GM21528 (cell line): ENCODE data around the gene EHD3.
A peak's percentile ranks its signal among the peaks of the same experiment; 100 is the strongest.

Experiments used
- ATAC-seq: cut with Tn5 transposase; IDR thresholded peaks from one replicate; pipeline ENCODE4 v1.9.1; 2021; ENCODE audit warnings: mild to moderate bottlenecking, moderate library complexity; ENCODE audit not compliant: unreplicated experiment, low FRiP score

The EHD3 gene

DNA sequence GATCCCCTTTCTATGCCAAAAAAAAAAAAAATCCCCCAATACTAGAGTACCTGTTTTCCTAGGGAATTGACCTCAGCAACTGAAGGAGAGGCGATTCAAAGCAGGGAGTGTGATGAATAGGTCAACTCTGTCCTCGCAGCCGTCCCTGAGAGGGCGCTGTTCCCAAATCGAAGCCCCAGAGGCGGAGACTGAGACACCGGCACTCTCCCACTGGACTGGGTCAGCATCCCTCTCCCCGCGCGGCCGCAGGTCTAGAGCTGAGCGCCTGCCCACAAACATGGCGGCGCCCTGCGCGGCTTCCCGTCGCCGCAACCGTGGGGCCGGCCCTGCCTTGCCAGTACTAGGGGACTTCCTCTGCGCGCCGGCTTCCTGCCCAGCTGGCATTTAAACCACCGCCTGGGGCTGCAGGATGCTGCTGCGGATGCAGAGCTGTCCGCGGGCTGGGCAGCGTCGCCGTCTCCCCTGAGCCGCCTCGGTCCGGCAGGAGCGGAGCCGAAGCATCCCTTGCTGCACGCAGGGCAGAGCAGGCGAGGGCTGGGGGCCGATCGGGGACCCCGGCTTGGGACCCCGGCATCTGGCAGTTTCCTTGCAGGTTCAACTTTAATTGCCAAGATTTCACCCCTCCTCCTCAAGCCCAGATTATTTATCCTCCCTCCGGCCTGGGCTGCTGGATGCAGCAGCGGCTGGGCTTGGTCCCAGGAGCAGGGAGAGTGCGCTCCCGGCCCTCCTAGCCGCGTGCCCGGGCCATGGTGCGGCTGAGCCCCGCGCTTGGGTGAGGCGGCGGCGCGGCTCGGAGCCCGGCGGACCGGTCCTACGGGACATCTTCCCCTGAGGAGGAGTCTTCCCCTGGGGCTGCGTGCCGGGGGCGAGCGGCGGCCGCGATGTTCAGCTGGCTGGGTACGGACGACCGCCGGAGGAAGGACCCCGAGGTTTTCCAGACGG, at the start of gene EHD3:
TSS of gene EHD3 (plus strand) at position 412 of the 942 bp plus-strand sequence. CDS start at position 882, 470 bp downstream.
- peak; percentile 93 for ATAC-seq

DNA sequence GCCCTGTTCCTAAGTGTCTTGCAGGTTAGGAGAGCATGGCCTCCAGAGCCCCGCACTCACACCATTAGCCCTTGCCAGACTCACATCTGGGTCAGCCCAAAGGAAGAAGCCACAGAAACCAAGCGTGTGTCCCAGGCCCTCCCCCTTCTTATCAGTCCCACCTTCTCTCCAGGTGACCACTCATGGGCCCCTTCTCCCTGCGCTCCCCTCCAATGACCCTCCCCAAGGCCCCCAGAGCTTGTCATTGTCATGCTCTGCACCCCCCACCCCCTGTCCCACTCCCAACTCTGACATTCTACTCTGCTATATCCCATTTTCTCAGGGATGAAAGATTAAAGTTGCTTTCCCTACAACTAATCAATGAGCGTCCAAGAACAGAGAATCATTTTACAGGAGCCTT, 46.8 kb upstream of the EHD3 start:
- ATAC-seq: no peak

DNA sequence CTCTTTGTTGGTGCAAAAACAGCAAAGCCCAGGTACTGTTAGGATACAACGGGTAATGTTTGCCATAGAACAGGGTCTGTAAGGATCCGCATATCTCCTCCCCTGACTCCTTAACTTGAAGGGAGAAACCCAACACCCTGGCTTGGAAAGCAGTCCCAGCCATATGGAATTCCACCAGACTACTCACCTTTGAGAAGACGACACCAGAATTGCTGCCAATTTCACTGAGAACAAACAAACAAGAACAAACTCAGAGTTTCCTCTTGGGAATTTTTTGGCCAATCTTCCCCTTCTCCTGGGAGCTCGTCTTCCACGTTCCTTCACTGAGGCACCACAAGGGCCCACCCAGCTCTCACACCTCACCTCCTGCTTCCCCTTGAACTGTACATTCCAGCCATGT, 45.8 kb upstream of the EHD3 start:
- no peak for ATAC-seq

DNA sequence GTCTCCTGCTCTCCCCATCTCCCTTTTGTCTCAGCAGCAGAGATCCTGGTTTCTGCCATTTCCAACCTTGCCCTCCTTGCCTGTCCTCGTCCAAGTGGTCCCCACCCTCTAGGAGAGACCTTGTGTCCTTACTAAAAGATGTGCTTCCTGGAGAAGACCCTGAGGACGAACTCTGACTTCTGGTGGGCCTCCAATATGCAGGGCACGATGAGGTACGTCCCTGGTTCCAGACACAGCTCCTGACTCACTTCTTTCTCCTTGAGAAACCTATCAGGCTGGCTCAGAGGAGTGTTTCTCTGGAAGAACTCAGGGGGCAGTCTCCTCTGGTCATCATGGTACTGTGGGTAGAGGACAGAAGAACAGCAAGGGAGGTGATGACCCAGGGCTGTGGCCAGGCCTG, 44.8 kb upstream of the EHD3 start:
- ATAC-seq: no peak

DNA sequence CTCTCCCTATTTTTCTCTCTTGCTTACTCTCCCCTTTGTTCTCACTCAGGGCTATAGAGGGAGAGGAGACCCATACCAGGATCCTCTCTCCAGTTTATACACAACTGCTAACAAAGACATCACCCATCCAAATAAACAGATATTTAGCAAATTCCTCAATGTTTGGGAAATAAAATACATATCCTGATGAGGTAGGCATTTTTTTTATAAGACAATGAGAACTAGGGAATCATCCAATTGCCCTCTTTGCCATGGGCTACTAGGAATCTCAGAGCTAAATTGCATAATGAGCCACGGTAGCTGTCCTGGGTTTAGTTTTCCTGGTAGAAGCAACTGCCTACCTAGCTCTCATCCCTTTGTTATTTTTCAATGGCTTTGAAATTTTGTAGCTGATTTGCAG, 43.8 kb upstream of the EHD3 start:
- ATAC-seq: no peak

DNA sequence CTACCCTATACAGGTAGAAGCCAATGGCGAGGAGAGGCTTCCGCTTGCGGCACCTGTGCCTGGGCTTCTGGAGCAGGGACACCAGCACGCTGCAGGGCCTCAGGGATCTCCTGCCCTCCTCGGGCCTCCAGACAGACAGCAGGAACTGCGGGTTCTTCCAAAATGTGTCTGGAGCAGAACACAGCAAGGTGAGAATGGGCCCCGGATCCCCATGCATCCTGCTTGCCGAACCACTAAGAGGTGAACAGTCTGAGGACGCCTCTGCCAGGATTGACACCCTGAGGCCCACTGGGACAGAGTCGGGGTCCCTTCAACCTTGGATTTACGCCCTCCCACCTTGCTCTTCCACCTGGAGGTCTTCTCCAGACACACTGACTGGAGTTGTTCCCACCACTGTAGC, 42.0 kb upstream of the EHD3 start:
- no peak for ATAC-seq

GRCh38 chr2:31192396-31192795, 41.6 kb upstream of the EHD3 start:
- ATAC-seq: no peak

DNA sequence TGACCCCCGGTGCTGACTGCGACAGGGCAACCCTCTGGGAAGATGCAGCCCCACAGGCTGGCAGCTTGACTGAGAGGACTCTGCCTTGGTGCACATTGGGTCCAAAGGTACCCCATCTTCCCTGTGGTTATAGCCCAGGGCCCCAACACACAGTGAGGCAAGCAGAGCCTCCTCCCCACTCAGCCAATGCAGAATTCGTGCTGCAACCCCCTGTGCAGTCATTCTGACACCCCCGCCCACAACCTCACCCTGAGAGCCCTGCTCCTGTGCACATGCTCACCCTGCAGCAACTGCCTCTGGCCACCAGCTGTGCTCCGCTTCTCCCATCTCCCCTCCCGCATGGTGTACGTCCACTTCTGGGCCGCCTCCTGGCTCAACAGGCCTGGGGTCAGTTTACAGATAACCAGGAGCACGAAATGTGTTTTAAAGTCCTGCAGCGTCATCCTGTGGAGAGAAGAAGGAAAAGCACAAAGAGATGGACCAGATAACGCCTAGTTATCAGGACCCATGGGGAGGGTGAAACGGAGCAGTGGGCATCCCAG, 41.0 kb upstream of the EHD3 start:
- ATAC-seq: no peak

- no peak for ATAC-seq
Measured at GRCh38 chr2:31193806-31194205, 40.1 kb upstream of the EHD3 start.

GRCh38 chr2:31196622-31197021, 37.3 kb upstream of the EHD3 start:
- ATAC-seq: no peak

DNA sequence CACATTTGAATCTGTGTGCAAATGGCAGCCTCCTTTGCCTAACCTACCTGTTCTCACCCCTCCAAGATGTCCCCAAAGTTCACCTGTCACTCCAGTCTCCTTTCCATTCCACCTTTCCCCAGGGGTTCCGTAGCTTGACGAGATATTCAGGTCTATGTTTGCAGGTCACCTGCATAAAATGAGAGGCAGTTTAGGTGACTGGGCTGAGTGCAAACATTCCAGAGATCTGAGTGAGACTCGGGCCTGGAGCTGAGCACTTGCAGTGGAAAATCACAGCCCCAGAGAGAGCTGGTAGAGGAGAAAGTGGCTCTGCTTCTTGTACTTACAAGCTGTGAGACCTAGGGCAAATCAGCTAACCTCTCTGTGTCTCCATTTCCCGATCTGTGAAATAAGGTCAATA, 36.8 kb upstream of the EHD3 start:
- no peak for ATAC-seq

DNA sequence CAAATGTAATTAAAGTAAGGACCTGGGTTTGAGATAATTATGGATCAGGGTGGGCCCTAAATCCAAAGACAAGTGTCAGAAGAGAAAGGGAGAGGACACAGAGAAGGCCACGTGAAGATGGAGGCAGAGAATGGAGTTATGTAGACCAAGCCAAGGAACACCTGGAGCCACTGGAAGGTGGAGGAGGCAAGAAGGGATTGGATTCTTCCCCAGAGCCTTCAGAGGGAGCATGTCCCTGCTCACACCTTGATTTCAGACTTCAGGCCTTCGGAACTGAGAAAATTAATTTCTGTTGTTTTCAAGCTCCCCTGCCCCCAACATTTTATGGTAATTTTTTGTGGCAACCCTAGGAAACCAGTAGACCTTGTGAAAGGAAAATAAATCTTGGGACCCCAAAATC, 36.3 kb upstream of the EHD3 start:
- ATAC-seq: no peak

- ATAC-seq: no peak
Measured at GRCh38 chr2:31199206-31199605, 34.7 kb upstream of the EHD3 start.

- no peak for ATAC-seq
Measured at GRCh38 chr2:31200972-31201371, 33.0 kb upstream of the EHD3 start.

- no peak for ATAC-seq
Measured at GRCh38 chr2:31202041-31202440, 31.9 kb upstream of the EHD3 start.

DNA sequence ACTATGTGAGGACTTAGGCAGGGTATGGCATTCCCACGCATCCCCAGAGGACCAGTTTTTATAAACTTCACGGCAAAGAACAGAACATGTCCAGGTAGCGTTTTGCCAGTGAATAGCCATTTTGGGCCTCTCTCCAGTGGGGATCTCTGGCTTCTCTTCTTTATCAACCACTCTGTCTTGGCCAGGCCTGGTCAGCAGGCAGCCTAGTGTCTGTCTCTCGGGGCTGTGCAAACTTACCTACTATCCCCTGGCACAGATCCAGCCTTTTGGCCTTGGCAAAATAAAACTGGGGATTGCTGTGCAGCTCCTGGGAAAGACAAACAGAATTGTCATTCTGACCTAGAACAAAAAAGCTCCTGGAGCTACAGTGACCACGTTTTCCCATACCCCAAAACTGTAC, 31.1 kb upstream of the EHD3 start:
- ATAC-seq: no peak

- ATAC-seq: no peak
Measured at GRCh38 chr2:31203916-31204315, 30.0 kb upstream of the EHD3 start.

DNA sequence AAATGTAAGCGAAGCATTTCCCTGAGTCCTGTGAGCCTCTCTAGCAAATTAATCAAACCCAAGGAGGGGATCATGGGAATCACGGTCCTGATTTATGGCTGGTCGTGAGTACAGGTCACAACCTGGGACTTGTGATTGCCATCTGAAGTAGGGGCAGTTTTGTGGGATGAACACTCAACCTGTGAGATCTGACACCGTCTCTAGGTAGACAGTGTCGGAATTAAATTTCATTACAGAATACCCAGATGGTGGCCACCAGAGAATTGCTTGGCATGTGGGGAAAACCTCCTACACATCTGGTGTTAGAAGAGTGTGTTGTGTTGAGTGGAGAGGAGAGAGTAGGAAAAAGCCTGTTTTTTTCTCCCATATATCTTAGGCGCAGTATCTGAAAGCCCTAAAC, 29.2 kb upstream of the EHD3 start:
- ATAC-seq: no peak

DNA sequence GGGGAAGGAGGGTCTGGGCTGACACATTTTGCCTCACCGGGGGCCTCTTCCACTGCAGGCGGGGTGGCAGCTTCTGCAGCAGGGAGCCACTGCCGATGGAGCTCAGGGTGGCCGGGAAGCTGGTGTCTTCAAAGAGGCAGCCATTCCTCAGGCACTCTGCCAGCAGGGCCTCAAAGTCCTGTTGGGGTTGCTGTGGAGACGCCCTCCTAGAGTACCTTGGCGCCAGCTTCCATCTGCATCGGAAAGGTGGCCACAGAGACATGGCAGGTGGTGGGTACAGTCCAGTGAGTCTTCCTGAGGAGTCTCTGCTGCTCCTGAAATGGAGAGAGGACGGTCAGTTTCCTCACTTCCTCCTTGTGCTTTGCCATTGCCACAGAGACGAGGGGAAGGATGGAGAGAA, 28.8 kb upstream of the EHD3 start:
- no peak for ATAC-seq

GRCh38 chr2:31205613-31206012, 28.3 kb upstream of the EHD3 start:
- ATAC-seq: no peak

GRCh38 chr2:31207790-31208189, 26.2 kb upstream of the EHD3 start:
- ATAC-seq: no peak

GRCh38 chr2:31208240-31208639, 25.7 kb upstream of the EHD3 start:
- no peak for ATAC-seq
